PFSK-1 (cell line): Measurements from ENCODE around the gene RIMS1.

Experiments
- FOXP2 ChIP-seq: optimal IDR thresholded peaks from 2 replicates; pipeline ENCODE3; 2011; ENCODE audit warnings: borderline replicate concordance, control low read depth, inconsistent platforms; ENCODE audit not compliant: insufficient read depth; ENCODE audit errors: extremely low read length, extremely low read depth
- POLR2AphosphoS5 ChIP-seq: IDR thresholded peaks from 2 replicates; pipeline ENCODE4 v1.6.1; 2012; ENCODE audit warnings: low read depth, mild to moderate bottlenecking, control low read depth, low read length, moderate library complexity
- REST ChIP-seq, 2 experiments: IDR thresholded peaks; 2 replicates each; pipeline versions ENCODE4 v1.6.1 to v1.8.0; 2011 to 2012; ENCODE audit warnings: low read depth in 2 of 2, low read length in 2 of 2, control low read depth in 1 of 2, inconsistent platforms in 1 of 2, mild to moderate bottlenecking in 1 of 2, moderate library complexity in 1 of 2; ENCODE audit not compliant: insufficient read depth in 1 of 2
- SIN3A ChIP-seq: IDR thresholded peaks from 2 replicates; pipeline ENCODE4 v1.6.1; 2012; ENCODE audit warnings: mild to moderate bottlenecking, low read length, moderate library complexity, borderline replicate concordance; ENCODE audit not compliant: insufficient read depth
- TAF1 ChIP-seq: IDR thresholded peaks from 2 replicates; pipeline ENCODE4 v1.6.1; 2012; ENCODE audit warnings: low read length, control low read depth, borderline replicate concordance; ENCODE audit not compliant: insufficient read depth

RIMS1 gene

DNA sequence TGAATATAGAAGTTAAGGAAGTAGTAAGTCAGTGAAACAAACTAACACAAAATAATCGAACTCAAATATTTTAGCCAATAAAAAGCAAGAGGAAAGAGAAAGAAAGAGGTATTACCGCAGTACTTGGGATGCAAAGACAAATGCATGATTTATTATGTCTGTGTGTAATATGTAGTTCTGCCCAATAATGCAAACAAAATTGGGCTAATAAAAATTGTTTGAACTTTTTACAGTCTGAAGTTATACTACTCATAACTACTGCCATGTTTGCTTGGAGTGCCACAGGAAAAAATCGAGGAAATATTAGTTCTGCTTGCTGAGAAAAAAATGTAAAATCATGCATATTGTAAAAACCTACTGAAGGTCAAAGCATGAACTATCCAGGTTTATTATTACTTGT, 375.2 kb downstream of the RIMS1 start:
- TF ChIP-seq TAF1 (no peak), POLR2AphosphoS5 (no peak), SIN3A (no peak), REST (IDR thresholded peaks at IDR 0.05; ENCODE audit: insufficient read depth in 1 of 2, low read depth in 2 of 2, low read length in 2 of 2) (no peak), FOXP2 (no peak)

GRCh38 chr6:72262254-72262653, 375.9 kb downstream of the RIMS1 start:
- TF ChIP-seq TAF1: no peak
- TF ChIP-seq REST (IDR thresholded peaks at IDR 0.05; ENCODE audit: insufficient read depth in 1 of 2, low read depth in 2 of 2, low read length in 2 of 2): no peak
- TF ChIP-seq FOXP2: no peak
- TF ChIP-seq POLR2AphosphoS5: no peak
- no peak for TF ChIP-seq SIN3A

- no peak for TF ChIP-seq SIN3A
- TF ChIP-seq TAF1: no peak
- TF ChIP-seq POLR2AphosphoS5: no peak
Measured at GRCh38 chr6:72267470-72267869, 381.1 kb downstream of the RIMS1 start.

DNA sequence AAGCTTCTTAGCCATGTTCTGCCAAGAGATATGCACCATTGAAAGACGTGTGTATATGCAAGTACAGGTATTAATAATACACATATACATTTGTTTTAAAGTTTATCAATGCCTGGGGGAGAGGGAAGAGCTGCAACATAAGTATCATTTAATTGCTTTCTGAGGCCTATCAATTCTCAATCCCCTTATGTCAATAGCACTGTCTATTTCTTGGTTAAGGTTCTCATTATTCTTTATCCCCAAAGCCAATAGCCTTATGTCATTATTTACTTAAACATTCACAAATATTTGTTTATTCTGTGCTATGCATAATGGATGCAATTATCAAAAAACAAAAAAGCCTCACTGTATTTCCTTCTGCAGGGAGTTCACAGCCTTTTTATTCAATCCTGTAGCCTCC, 385.2 kb downstream of the RIMS1 start:
- no peak for TF ChIP-seq SIN3A
- TF ChIP-seq TAF1: no peak
- TF ChIP-seq REST (IDR thresholded peaks at IDR 0.05; ENCODE audit: insufficient read depth in 1 of 2, low read depth in 2 of 2, low read length in 2 of 2): no peak
- no peak for TF ChIP-seq FOXP2
- TF ChIP-seq POLR2AphosphoS5: no peak

GRCh38 chr6:72272958-72273357, 386.6 kb downstream of the RIMS1 start:
- TF ChIP-seq REST (IDR thresholded peaks at IDR 0.05; ENCODE audit: insufficient read depth in 1 of 2, low read depth in 2 of 2, low read length in 2 of 2): no peak

- no peak for TF ChIP-seq SIN3A
- TF ChIP-seq TAF1: no peak
- TF ChIP-seq POLR2AphosphoS5: no peak
- no peak for TF ChIP-seq REST (IDR thresholded peaks at IDR 0.05; ENCODE audit: insufficient read depth in 1 of 2, low read depth in 2 of 2, low read length in 2 of 2)
- TF ChIP-seq FOXP2: no peak
Measured at GRCh38 chr6:72275888-72276287, 389.5 kb downstream of the RIMS1 start.
